KMS-11 (cell line): ENCODE measurements around the gene FNDC3B.

Experiments
- H2AFZ ChIP-seq: fragments of 200-600 bp; sonication (generic); 2 replicates; pipeline ENCODE4 v1.6.1; 2016; ENCODE audit warnings: antibody characterized with exemption, mixed run types, low read depth
- H3K27ac ChIP-seq: fragments of 200-600 bp; sonication (generic); 2 replicates; pipeline ENCODE4 v1.6.1; 2016; ENCODE audit warnings: mild to moderate bottlenecking, mixed run types
- H3K27me3 ChIP-seq: fragments of 200-600 bp; sonication (generic); 2 replicates; pipeline ENCODE4 v1.6.1; 2017; ENCODE audit warnings: mild to moderate bottlenecking, low read depth, mixed run types, moderate library complexity; ENCODE audit not compliant: insufficient read depth
- H3K36me3 ChIP-seq: fragments of 200-600 bp; sonication (generic); 2 replicates; pipeline ENCODE4 v1.6.1; 2017; ENCODE audit warnings: mild to moderate bottlenecking, mixed run types; ENCODE audit not compliant: insufficient read depth
- H3K4me1 ChIP-seq: fragments of 200-600 bp; sonication (generic); 2 replicates; pipeline ENCODE4 v1.6.1; 2016; ENCODE audit warnings: mild to moderate bottlenecking, low read depth, mixed run types; ENCODE audit not compliant: poor library complexity, severe bottlenecking
- H3K4me2 ChIP-seq: fragments of 200-600 bp; sonication (generic); 2 replicates; pipeline ENCODE4 v1.7.0; 2016; ENCODE audit warnings: mild to moderate bottlenecking, mixed run types
- H3K4me3 ChIP-seq: fragments of 200-600 bp; sonication (generic); IDR thresholded peaks from 2 replicates; pipeline ENCODE4 v1.6.1; 2017; ENCODE audit warnings: low read depth, low read length, mixed read lengths; ENCODE audit not compliant: insufficient read depth
- H3K79me2 ChIP-seq: fragments of 200-600 bp; sonication (generic); 2 replicates; pipeline ENCODE4 v1.6.1; 2016; ENCODE audit warnings: low read depth, mixed run types; ENCODE audit not compliant: insufficient read depth
- H3K9ac ChIP-seq: fragments of 200-600 bp; sonication (generic); 2 replicates; pipeline ENCODE4 v1.6.1; 2016; ENCODE audit warnings: mild to moderate bottlenecking, mixed run types
- H4K20me1 ChIP-seq: fragments of 200-600 bp; sonication (generic); 2 replicates; pipeline ENCODE4 v1.6.1; 2016; ENCODE audit warnings: mild to moderate bottlenecking, mixed run types; ENCODE audit not compliant: insufficient read depth
- TF ChIP-seq, protein P1 (sequence below): fragments of 200-600 bp; sonication (generic); conservative IDR thresholded peaks from 2 replicates; pipeline ENCODE4 v1.6.1; 2017; ENCODE audit warnings: low read depth, mild to moderate bottlenecking, antibody characterized with exemption, low read length, moderate library complexity, mixed read lengths

FNDC3B gene

DNA sequence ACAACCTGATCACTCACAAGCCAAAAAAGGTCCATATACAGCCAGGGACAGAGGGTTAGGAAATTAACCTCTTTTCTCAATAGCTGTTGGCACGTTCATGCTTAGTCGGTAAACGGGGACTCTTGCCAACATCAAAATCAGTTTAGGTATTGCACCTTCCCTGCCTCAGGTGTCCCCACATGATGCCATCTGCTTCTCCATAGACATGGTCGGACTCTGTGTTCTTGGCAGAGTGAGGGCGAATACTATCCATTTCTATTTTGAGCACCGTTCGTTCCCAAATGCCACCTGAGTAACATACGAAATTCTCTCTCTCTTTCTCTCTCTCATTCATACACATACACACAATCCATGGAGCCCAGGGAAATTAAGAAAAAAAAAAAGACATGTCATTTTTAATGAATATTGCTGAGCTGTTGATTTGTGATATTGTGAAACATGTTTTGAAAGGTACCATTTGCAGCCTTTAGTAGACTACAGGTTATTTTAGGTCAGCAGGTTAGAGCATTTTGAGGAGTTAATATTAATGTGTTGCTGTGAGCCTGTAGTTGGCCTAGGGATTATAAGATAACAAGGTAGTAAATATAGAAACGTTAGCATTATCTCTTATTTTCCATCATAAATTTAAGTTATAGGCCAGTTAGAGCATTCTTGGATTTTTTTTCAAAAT lies 330.3 kb downstream of the FNDC3B start:
- H3K79me2 ChIP-seq = no peaks in the 10 kb centered on the region
- H3K36me3 ChIP-seq = no peaks in the 10 kb centered on the region; the same call in 1 of the 2 replicates
- TF ChIP-seq, protein P1, sequence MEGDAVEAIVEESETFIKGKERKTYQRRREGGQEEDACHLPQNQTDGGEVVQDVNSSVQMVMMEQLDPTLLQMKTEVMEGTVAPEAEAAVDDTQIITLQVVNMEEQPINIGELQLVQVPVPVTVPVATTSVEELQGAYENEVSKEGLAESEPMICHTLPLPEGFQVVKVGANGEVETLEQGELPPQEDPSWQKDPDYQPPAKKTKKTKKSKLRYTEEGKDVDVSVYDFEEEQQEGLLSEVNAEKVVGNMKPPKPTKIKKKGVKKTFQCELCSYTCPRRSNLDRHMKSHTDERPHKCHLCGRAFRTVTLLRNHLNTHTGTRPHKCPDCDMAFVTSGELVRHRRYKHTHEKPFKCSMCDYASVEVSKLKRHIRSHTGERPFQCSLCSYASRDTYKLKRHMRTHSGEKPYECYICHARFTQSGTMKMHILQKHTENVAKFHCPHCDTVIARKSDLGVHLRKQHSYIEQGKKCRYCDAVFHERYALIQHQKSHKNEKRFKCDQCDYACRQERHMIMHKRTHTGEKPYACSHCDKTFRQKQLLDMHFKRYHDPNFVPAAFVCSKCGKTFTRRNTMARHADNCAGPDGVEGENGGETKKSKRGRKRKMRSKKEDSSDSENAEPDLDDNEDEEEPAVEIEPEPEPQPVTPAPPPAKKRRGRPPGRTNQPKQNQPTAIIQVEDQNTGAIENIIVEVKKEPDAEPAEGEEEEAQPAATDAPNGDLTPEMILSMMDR = no peak
- H3K4me3 ChIP-seq = no peak overlapping the region
- no peak overlapping the region for H3K9ac ChIP-seq
- H3K27ac ChIP-seq = no peak overlapping the region
- no peaks in the 10 kb centered on the region for H3K27me3 ChIP-seq
- no peak overlapping the region for H3K4me2 ChIP-seq
- no peaks in the 10 kb centered on the region for H4K20me1 ChIP-seq
- no peak overlapping the region for H2AFZ ChIP-seq
- no peaks in the 10 kb centered on the region for H3K4me1 ChIP-seq

DNA sequence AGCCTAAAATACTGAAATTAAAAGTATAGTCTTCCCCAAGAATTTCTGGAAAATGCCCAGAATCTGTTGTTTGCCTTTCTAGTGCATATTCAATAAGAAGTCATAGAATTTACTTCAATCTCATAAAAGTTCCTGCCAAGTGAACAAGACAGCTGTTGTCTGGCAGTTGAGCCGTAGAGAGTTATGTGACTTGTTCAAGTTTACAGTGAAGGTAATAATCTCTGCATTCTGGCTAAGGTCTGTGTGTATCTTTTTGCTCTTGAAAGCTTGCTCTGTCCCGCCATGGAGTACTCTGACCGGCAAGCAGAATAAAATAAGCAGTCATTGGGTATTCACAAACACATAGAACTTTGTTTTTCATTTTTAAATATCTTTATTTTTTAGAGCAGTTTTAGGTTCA lies 331.0 kb downstream of the FNDC3B start:
- Histone ChIP-seq H3K4me1 (no peaks in the 10 kb centered on the region), H3K9ac (no peak overlapping the region), H3K27me3 (no peaks in the 10 kb centered on the region), H3K36me3 (no peaks in the 10 kb centered on the region; the same call in 1 of the 2 replicates), H3K4me2 (no peak overlapping the region), H3K4me3 (no peak overlapping the region), H2AFZ (no peak overlapping the region), H3K27ac (no peak overlapping the region), H4K20me1 (no peaks in the 10 kb centered on the region), H3K79me2 (no peaks in the 10 kb centered on the region)
- TF ChIP-seq, protein P1 = no peak

DNA sequence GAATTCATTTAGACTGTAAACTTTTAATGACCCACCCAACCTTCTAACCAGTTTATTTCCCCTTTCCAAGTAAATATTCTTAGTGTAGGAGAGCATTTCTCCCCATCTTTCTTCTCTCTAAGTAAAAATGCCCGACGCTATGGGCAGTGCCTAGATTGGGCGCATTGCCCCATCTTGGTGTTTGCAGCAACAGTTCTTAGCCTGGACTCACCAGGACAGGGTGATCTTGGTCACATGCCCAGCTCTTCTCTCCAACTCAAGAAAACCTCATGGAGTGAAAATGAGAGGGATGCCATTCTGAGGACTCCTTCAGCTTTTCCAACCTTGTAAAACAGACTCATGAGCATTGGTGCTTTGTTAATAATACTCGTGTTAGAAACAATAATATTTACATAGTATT lies 332.2 kb downstream of the FNDC3B start:
- Histone ChIP-seq H3K36me3 (no peaks in the 10 kb centered on the region; the same call in 1 of the 2 replicates), H3K9ac (no peak overlapping the region), H3K4me2 (no peak overlapping the region), H3K27ac (no peak overlapping the region), H3K4me1 (no peaks in the 10 kb centered on the region), H3K79me2 (no peaks in the 10 kb centered on the region), H2AFZ (no peak overlapping the region), H3K27me3 (no peaks in the 10 kb centered on the region), H3K4me3 (no peak overlapping the region), H4K20me1 (no peaks in the 10 kb centered on the region)
- TF ChIP-seq, protein P1 = no peak

DNA sequence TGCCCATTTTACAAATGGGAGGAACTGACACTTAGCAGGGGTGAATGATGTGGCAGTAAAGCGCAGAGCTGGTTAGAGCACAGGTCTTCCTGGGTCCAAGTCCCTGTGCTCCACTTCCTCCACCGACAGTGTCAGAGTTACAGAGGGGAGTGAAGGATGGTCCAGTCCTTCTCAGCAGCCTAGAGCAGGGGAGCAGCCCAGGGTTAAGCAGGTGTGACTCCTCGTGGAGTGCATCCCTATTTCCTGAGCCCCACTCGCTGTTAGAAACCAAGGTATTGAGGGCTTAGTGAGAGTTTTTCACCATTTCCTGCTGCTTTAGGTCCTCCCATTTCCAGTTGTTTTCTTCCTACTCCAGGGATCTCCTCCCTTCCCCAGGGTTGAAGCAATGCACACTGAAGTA lies 333.5 kb downstream of the FNDC3B start:
- Histone ChIP-seq H2AFZ (no peak overlapping the region), H3K9ac (no peak overlapping the region), H3K4me2 (no peak overlapping the region), H3K79me2 (no peaks in the 10 kb centered on the region), H3K36me3 (no peaks in the 10 kb centered on the region), H3K27me3 (no peaks in the 10 kb centered on the region), H3K4me3 (no peak overlapping the region), H3K4me1 (no peaks in the 10 kb centered on the region), H3K27ac (no peak overlapping the region), H4K20me1 (no peaks in the 10 kb centered on the region)
- TF ChIP-seq, protein P1 = no peak
